ENCODE data around the gene HBS1L.

Gene HBS1L

GRCh38 chr6:134943522-134944111 is 111.0 kb downstream of the HBS1L start:
- no peak for DNase-seq

- peak; percentile 36 for DNase-seq
These were observed 115.7 kb downstream of the HBS1L start for GRCh38 chr6:134938896-134939295.

GRCh38 chr6:134937426-134937825 is 117.2 kb downstream of the HBS1L start:
- no peak for DNase-seq

GRCh38 chr6:134936931-134937330 is 117.7 kb downstream of the HBS1L start:
- no peak for DNase-seq

GRCh38 chr6:134936476-134936875 is 118.1 kb downstream of the HBS1L start:
- no peak for DNase-seq

GRCh38 chr6:134934793-134935485 is 119.7 kb downstream of the HBS1L start:
- no peak for DNase-seq

GRCh38 chr6:134932535-134933470 is 121.8 kb downstream of the HBS1L start:
- DNase-seq = no peak

GRCh38 chr6:134932098-134932497 is 122.5 kb downstream of the HBS1L start:
- no peak for DNase-seq

- DNase-seq = no peak
These were observed 124.2 kb downstream of the HBS1L start for GRCh38 chr6:134930463-134930862.

- DNase-seq = no peak
These were observed 126.3 kb downstream of the HBS1L start for GRCh38 chr6:134928151-134928900.

GRCh38 chr6:134925800-134926199 is 128.8 kb downstream of the HBS1L start:
- no peak for DNase-seq

GRCh38 chr6:134921721-134922261 is 132.8 kb downstream of the HBS1L start:
- no peak for DNase-seq

- no peak for DNase-seq
These were observed 133.3 kb downstream of the HBS1L start for GRCh38 chr6:134921276-134921675.

- no peak for DNase-seq
These were observed 134.2 kb downstream of the HBS1L start for GRCh38 chr6:134920422-134920821.

GRCh38 chr6:134918418-134918961 is 136.1 kb downstream of the HBS1L start:
- DNase-seq = no peak

- DNase-seq = no peak
These were observed 143.1 kb downstream of the HBS1L start for GRCh38 chr6:134911547-134911946.

GRCh38 chr6:134910593-134910935 is 144.1 kb downstream of the HBS1L start:
- DNase-seq = no peak
